Endodermal cell (in vitro differentiated cells): ENCODE measurements around the gene ENPEP. TPM values are rescaled to one million over a fixed set of nuclear protein-coding genes. Genes with fewer than 3 reads are reported as not detected.
A peak's percentile ranks its signal among the peaks of the same experiment; 100 is the strongest.
"Not testable (repeated sequence)": the region's sequence is repeated elsewhere in the genome, so short reads cannot be mapped to it uniquely, and the experiment has no call there.

Experiments used
- DNase-seq: peaks from one replicate; pipeline ENCODE4 v3.0.0-alpha.2; 2017
- H3K27ac ChIP-seq: 2 replicates; pipeline ENCODE4 v1.5.1; 2013; ENCODE audit warnings: mild to moderate bottlenecking, low read depth, low read length, moderate library complexity
- H3K27me3 ChIP-seq: 2 replicates; pipeline ENCODE4 v1.6.1; 2013; ENCODE audit warnings: mild to moderate bottlenecking, low read length, moderate library complexity; ENCODE audit not compliant: insufficient read depth, control insufficient read depth, poor library complexity, severe bottlenecking
- H3K36me3 ChIP-seq: 2 replicates; pipeline ENCODE4 v1.7.0; 2013; ENCODE audit warnings: mild to moderate bottlenecking, low read length, moderate library complexity; ENCODE audit not compliant: control insufficient read depth, insufficient read depth
- H3K4me1 ChIP-seq: one replicate; pipeline ENCODE4 v1.7.0; 2013; ENCODE audit warnings: low read length; ENCODE audit not compliant: control insufficient read depth, insufficient read depth
- H3K4me3 ChIP-seq: 2 replicates; pipeline ENCODE4 v1.5.1; 2013; ENCODE audit warnings: mild to moderate bottlenecking, low read length, moderate library complexity
- H3K9ac ChIP-seq: 2 replicates; pipeline ENCODE4 v1.6.1; 2013; ENCODE audit warnings: mild to moderate bottlenecking, low read length, moderate library complexity; ENCODE audit not compliant: poor library complexity, severe bottlenecking; ENCODE audit errors: extremely low read depth
- H3K9me3 ChIP-seq: 2 replicates; pipeline ENCODE4 v1.6.1; 2013; ENCODE audit warnings: mild to moderate bottlenecking, low read length, moderate library complexity; ENCODE audit not compliant: control insufficient read depth
- H3K27ac Mint-ChIP-seq: 2 replicates; pipeline ENCODE4 v1.8.0; 2020; ENCODE audit warnings: mixed read lengths
- H3K27me3 Mint-ChIP-seq: 2 replicates; pipeline ENCODE4 v1.8.0; 2021; ENCODE audit warnings: mild to moderate bottlenecking, mixed read lengths; ENCODE audit not compliant: insufficient read depth
- H3K36me3 Mint-ChIP-seq: 2 replicates; pipeline ENCODE4 v1.8.0; 2020; ENCODE audit warnings: low read depth, mixed read lengths
- H3K4me1 Mint-ChIP-seq: 2 replicates; pipeline ENCODE4 v1.8.0; 2020; ENCODE audit warnings: mixed read lengths
- H3K4me3 Mint-ChIP-seq: 2 replicates; pipeline ENCODE4 v1.8.0; 2020; ENCODE audit warnings: mild to moderate bottlenecking, moderate library complexity, mixed read lengths
- H3K9me3 Mint-ChIP-seq: 2 replicates; pipeline ENCODE4 v1.8.0; 2020; ENCODE audit warnings: mild to moderate bottlenecking, mixed read lengths
- WGBS, 2 experiments: methylation state at CpG; one replicate each; pipeline versions ENCODE4 v1.1.5 to v1.1.7; 2013; ENCODE audit warnings: missing lambda C conversion rate in 2 of 2, mixed read lengths in 1 of 2; ENCODE audit not compliant: insufficient coverage in 1 of 2, insufficient read length in 1 of 2; 5-methylcytosine and 5-hydroxymethylcytosine counted together
- total RNA-seq, 2 donors: library from RNA; stranded (reverse); fragmentation: NEBNext Ultra II Directional in 1 of 2; extraction: Animal tissue kit (Norgen Biotek cat#: 25700) in 1 of 2; gene quantifications; 2 replicates in 1 of 2; 3 replicates in 1 of 2; pipeline ENCODE4 v1.2.1, GENCODE V29; 2021
- TF ChIP-seq, protein P1 (sequence below): fragments of 200-600 bp; sonication (generic); conservative IDR thresholded peaks from 2 replicates; pipeline ENCODE4 v1.5.0; 2021; ENCODE audit warnings: antibody characterized with exemption, mild to moderate bottlenecking

Gene ENPEP
- total RNA-seq, 2 donors from 2014 or later, result 4.6 to 9.4 TPM

DNA sequence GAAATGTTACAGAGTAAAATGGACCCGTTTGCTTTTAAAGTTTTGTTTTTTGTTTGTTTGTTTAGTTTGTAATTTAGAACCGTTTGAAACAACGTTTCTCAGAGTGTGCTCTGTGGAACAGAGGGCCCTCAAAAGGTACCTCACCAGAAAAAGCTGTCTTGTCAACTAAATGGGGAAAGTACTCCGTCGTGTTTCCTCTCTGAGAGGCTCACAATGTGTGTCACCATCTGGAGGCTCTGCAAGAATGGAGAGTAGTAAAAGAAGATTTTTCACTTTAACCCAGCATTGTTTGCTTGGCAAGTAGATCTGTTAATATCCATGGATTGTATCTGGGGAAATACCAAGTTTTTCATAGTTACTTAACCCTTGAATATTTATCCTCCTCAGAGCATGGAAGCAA, 1.5 kb upstream of the ENPEP start:
- WGBS, 2 experiments, result 60 to 74% methylated on average over 5 of the region's 5 CpGs
- H3K27ac Mint-ChIP-seq, result peak overlapping the region; percentile 19
- peaks cover 4% of the 10 kb centered on the region for H3K27me3 Mint-ChIP-seq
- H3K9me3 Mint-ChIP-seq, result peaks cover 6% of the 10 kb centered on the region
- H3K4me1 Mint-ChIP-seq, result peaks cover 37% of the 10 kb centered on the region
- H3K9ac ChIP-seq, result no peak overlapping the region
- no peaks in the 10 kb centered on the region for H3K36me3 Mint-ChIP-seq
- no peak for DNase-seq
- H3K4me3 ChIP-seq, result no peak overlapping the region
- TF ChIP-seq, protein P1, sequence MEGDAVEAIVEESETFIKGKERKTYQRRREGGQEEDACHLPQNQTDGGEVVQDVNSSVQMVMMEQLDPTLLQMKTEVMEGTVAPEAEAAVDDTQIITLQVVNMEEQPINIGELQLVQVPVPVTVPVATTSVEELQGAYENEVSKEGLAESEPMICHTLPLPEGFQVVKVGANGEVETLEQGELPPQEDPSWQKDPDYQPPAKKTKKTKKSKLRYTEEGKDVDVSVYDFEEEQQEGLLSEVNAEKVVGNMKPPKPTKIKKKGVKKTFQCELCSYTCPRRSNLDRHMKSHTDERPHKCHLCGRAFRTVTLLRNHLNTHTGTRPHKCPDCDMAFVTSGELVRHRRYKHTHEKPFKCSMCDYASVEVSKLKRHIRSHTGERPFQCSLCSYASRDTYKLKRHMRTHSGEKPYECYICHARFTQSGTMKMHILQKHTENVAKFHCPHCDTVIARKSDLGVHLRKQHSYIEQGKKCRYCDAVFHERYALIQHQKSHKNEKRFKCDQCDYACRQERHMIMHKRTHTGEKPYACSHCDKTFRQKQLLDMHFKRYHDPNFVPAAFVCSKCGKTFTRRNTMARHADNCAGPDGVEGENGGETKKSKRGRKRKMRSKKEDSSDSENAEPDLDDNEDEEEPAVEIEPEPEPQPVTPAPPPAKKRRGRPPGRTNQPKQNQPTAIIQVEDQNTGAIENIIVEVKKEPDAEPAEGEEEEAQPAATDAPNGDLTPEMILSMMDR, result no peak
- no peaks in the 10 kb centered on the region for H3K27me3 ChIP-seq
- H3K4me3 Mint-ChIP-seq, result no peak overlapping the region
- peaks cover 15% of the 10 kb centered on the region for H3K4me1 ChIP-seq
- no peaks in the 10 kb centered on the region for H3K36me3 ChIP-seq
- H3K27ac ChIP-seq, result no peak overlapping the region
- peaks cover 9% of the 10 kb centered on the region for H3K9me3 ChIP-seq

DNA sequence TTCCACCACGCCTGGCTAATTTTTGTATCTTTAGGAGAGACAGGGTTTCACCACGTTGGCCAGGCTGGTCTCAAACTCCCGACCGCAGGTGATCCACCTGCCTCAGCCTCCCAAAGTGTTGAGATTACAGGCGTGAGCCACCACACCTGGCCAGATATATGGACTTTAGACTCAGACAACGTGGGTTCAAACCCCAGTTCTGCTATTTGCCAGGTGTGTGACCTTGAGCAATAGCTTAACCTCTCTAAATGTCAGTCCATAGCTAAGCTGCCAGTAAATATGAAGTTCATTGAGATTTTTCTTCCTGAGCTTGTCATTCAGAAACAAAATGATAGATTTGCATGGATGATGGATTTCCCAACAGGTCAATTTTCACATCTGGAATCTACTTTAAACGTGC, 875 bp upstream of the ENPEP start:
- WGBS, 2 experiments, result 94% methylated on average over 7 of the region's 7 CpGs
- H3K4me1 Mint-ChIP-seq, result peaks cover 37% of the 10 kb centered on the region
- not testable (repeated sequence) for H3K36me3 Mint-ChIP-seq, H3K27ac ChIP-seq, H3K27me3 Mint-ChIP-seq, H3K4me3 Mint-ChIP-seq, DNase-seq, H3K4me3 ChIP-seq, H3K27me3 ChIP-seq, H3K9me3 Mint-ChIP-seq, H3K36me3 ChIP-seq, H3K9ac ChIP-seq, H3K9me3 ChIP-seq
- H3K27ac Mint-ChIP-seq, result peak overlapping the region; percentile 5
- H3K4me1 ChIP-seq, result peaks cover 15% of the 10 kb centered on the region

DNA sequence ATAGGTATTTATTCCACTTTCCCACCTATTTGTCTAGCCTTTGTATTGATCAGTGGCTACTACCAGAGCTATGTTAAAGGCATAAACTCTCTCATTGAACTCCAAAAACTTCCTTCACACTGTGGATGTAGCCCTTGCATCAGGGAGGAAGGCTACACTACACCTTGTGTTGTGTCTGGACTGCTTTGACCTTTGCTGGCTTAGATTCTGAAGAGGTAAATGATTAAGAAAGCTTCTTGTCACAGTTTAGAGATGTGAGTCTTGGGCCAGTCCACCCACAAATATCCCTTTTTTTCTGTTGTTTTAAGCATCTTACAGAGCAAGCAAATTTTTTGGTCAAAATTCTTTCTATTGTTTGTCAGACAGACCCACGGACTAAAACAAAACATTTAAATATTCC, 1.9 kb downstream of the ENPEP start:
- peak overlapping the region; percentile 39 for H3K4me3 Mint-ChIP-seq
- no peaks in the 10 kb centered on the region for H3K36me3 Mint-ChIP-seq
- no peak for DNase-seq
- no CpG with 5 or more reads among the region's 1 CpG for WGBS, 2 experiments
- Histone ChIP-seq H3K27ac (no peak overlapping the region), H3K4me3 (peak overlapping the region; percentile 73), H3K9me3 (no peaks in the 10 kb centered on the region), H3K27me3 (no peaks in the 10 kb centered on the region), H3K9ac (no peak overlapping the region), H3K36me3 (no peaks in the 10 kb centered on the region), H3K4me1 (peaks cover 15% of the 10 kb centered on the region)
- peaks cover 4% of the 10 kb centered on the region for H3K9me3 Mint-ChIP-seq
- peaks cover 32% of the 10 kb centered on the region for H3K4me1 Mint-ChIP-seq
- H3K27ac Mint-ChIP-seq, result no peak overlapping the region
- H3K27me3 Mint-ChIP-seq, result peaks cover 4% of the 10 kb centered on the region
- TF ChIP-seq, protein P1, result no peak

DNA sequence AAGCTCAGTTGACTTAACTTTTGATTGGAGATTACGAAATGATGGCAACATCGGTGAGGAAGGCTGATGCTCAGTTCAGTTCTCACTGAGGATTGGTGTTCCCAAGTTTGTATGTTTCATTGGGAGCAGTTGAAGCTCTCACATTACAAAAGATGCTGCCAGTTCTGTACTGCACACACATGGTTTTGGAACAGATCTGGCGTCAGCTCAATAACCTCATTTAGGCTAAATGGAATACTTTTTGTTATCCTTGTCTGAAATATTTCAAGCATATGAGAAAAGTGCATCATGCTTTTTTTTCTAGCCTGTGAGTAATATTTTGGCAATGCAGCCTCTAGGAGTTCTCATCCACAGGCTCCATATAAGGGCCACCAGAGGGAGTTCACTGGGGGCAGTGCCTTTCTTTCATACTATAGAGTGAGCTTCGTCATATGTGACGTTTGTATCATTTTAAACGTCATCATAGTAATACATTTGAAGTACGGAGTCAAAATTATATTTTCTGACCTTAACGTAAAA, 4.1 kb downstream of the ENPEP start:
- Histone ChIP-seq H3K4me3 (no peak overlapping the region), H3K27me3 (no peaks in the 10 kb centered on the region), H3K27ac (no peak overlapping the region), H3K9me3 (no peaks in the 10 kb centered on the region), H3K36me3 (no peaks in the 10 kb centered on the region), H3K9ac (no peak overlapping the region), H3K4me1 (peaks cover 6% of the 10 kb centered on the region)
- Mint-ChIP-seq H3K27ac (no peak overlapping the region), H3K4me3 (no peak overlapping the region), H3K9me3 (no peaks in the 10 kb centered on the region), H3K36me3 (no peaks in the 10 kb centered on the region), H3K4me1 (peaks cover 22% of the 10 kb centered on the region), H3K27me3 (peaks cover 4% of the 10 kb centered on the region)
- TF ChIP-seq, protein P1, result peak; percentile 74
- no peak for DNase-seq
- 95 to 98% methylated on average over 5 to 8 of the region's 8 CpGs for WGBS, 2 experiments
